DMS114 treated with DMSO at 0.1 percent for 48 hours (cell line): ENCODE data around the gene ANAPC2.
A peak's percentile ranks its signal among the peaks of the same experiment; 100 is the strongest.

Experiments used
- DNase-seq: peaks from one replicate; lab custom pipeline; 2025; ENCODE audit not compliant: unreplicated experiment; lab: John Stamatoyannopoulos, UW

The ANAPC2 gene

GRCh38 chr9:137130176-137130755 is 58.1 kb downstream of the ANAPC2 start:
- no peak for DNase-seq

- peak; percentile 78 for DNase-seq
Measured at GRCh38 chr9:137129456-137130175, 58.7 kb downstream of the ANAPC2 start.

DNA sequence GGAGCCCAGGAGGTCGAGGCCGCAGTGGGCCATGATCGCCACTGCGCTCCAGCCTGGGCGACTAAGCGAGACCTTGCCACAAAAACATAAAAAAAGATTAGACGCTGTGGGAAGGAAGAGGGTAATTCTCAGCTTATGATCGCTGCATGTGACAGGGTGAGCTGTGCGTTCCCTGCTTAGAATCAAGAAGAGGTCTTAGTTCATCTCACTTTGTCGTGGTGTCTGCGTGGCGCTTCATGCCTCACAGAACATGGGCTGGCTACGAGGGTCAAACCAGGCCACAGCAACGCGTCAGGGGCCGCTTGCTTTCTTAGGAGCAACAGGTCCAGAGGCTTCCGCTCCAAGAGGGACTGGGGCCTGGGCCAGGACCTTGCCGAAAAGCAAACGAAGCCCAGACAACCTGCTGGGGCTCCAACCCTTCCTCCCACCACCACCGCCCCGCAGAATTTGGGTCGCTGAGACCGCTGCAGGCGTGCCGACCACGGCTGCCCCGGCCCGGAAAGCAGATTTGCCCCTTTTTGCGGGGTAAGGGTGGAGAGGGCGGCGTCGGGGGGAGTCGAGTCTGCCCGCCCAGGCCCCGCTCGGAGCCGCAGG is 59.4 kb downstream of the ANAPC2 start:
- DNase-seq, result no peak

DNA sequence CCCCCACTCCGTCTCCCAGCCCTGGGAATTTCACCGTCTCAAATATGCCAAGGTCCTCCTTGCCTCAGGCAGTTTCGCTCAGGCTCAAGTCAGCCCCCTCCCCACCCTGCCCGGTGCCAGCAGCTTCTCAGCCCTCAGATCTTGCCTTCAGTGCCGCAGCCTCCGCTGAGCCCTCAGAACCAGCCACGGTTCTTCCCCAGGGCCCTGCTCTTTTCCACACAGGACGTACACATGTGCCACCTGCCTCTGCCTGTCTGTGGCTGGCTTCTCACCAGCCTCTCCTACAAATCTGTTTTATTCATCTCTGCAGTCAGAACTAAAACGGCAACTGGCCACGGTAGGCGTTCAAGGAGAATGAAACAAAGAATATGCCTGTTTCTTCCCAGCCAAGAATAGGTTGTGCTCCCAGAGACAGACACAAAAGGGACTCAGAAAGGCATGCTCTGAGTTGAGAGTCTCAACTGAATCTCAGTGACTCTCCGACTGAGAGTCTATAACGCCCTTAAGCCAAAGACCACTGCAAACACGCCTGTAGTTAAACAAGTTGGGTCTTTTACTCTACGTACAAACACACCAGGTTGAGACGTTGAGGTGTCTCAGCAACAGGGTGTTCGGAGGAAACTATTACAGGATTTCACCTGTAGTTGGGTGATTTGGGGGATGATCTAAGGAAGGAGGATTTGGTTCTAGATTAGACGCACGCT is 60.0 kb downstream of the ANAPC2 start:
- no peak for DNase-seq

GRCh38 chr9:137127301-137128157 is 60.8 kb downstream of the ANAPC2 start:
- no peak for DNase-seq

- no peak for DNase-seq
Measured at GRCh38 chr9:137126786-137127185, 61.6 kb downstream of the ANAPC2 start.
